ENCODE data around the gene CACUL1.
"Not testable (repeated sequence)": the region's sequence is repeated elsewhere in the genome, so short reads cannot be mapped to it uniquely, and the experiment has no call there.

Gene CACUL1

DNA sequence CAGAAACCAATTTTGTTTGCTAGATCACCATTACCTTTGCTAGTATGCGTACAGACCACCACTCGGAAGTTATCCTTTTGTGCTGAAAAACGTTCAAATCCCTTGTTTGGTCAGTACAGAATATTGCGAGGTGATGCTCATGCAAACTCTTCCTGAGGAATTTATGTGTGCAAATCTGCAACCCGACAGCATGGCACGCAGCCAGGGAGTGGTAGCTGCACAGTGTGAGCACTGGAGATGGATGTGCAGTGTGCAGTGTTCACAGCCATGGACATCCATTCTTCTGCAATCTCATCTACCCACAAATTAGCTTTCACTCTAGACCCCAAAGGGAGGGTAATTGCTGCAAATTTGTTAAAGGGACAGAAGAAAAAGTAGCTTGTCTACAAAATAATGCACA, 72.2 kb downstream of the CACUL1 start:
- DNase-seq, result no peak

GRCh38 chr10:118680197-118680596, 74.6 kb downstream of the CACUL1 start:
- no peak for DNase-seq

GRCh38 chr10:118674226-118674919, 80.4 kb downstream of the CACUL1 start:
- no peak for DNase-seq

DNA sequence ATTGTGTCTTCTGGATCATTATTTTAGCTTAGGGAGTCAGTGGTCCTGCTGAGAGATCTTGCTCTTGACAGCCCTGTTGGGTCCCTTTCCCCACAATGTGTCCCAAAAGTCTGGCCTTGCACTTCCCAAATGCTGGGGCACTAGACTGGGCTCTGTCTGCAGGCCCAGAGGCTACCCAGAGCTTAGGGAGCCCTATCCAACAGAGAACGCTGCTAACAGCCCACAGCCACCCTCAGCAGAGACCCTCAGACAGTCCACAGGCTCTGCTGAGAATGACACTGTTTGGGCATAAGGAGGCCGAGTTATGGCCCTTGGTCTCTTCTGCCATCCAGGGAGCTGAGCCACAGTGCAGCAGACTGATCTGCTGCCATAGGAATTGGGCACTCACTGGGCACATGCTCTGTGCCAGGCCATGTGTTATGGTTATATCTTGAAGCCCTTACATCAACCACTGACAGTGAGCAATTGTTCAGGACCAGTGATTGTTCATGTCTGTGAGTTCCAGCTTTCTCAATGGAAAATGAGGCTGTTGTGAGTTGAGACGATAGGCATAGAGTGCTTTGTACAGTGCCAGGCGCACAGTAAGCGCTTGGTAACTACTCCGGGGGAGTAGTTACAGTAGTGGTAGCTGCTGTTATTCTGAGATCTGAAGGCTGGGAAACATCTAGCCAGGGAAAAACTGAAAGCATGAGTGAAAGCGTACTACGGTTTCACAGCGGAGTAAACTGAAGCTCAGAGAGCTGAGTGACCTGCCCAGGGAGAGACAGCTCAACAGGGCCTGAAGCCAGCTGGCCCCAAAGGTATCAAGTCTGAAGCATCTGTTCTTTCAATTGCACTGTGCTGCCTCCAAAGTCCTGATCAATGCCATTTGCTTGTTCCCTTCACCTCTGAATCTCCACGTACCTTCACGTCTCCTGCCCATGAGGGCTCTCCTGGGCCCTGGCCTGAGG, 81.7 kb downstream of the CACUL1 start:
- DNase-seq, result no peak

DNA sequence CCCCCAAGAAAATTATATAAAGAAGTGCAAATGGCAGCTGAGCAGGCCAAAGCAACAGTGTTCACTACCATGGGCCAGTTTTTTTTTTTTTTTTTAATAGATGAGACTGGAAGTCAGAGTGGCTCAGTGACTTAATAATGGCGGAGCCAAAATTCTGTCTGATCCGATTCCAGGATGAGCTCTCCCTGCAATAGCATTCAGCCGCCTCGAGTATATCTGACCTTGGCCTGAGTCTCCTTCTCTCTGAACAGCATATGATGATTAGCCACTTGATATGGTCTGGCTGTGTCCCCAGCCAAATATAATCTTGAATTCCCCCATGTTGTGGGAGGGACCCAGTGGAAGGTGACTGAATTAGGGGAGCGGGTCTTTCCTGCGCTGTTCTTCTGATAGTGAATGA, 82.6 kb downstream of the CACUL1 start:
- DNase-seq, result no peak

GRCh38 chr10:118671221-118671620, 83.5 kb downstream of the CACUL1 start:
- DNase-seq, result not testable (repeated sequence)

- DNase-seq, result no peak
Measured at GRCh38 chr10:118670472-118671124, 84.2 kb downstream of the CACUL1 start.

GRCh38 chr10:118669835-118670234, 84.9 kb downstream of the CACUL1 start:
- DNase-seq, result no peak

DNA sequence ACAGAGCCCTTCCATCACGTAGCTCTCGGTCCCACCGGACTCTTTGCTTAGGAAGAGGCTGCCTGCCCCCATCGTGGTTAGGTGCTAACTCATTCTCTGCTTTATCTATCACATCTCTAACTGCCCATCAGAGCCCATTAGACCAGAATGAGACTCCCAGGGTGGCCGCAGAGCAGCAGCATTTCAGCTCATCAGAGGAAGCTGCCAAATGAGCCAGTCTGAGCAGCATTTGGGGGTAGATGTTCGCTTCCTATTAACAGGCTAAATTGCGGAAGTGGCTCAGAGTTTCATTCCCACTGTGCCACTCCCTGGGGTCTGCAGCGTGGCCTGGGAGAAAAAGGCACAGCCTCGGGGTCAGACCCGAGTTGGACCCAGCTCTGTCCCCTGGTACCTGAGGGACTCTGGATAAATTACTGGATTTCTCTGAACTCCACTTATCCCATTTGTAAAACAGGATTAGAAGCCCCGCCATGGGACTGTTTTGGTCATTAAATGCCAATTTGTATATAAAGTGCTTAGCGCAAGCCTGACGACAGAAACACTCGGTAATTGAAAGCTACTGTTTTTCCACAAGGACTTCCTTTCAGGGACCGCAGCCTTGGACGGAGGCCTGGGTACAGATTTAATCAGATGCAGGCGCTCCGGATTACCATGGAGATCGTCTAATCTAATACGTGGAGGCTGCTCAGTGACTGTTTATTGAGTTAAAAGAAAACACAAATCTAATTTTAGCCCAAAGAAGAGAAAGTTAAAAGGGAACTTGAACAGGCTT, 85.6 kb downstream of the CACUL1 start:
- no peak for DNase-seq

GRCh38 chr10:118668228-118668952, 86.4 kb downstream of the CACUL1 start:
- no peak for DNase-seq

GRCh38 chr10:118667732-118668131, 87.0 kb downstream of the CACUL1 start:
- no peak for DNase-seq

GRCh38 chr10:118666350-118666749, 88.4 kb downstream of the CACUL1 start:
- DNase-seq, result no peak

DNA sequence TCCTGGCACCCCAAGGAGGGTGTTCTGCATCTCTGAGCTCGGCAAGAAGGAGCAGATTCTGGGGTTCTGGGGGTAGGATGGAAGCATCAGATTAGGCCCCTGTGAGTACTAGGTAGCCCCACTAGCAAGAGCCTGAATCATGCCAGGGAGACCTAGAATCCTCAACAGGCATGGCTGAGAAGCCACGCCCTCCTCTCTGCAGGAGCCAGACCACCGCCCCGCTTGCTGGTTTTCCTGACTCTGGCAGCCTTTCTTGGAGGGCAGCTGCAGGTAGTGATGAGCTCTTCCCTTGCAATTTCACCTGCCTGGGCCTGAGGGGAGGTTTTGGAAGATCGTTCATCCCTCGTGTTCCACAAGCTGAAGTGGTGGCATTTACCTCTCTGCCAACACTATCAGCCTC, 90.4 kb downstream of the CACUL1 start:
- no peak for DNase-seq

DNA sequence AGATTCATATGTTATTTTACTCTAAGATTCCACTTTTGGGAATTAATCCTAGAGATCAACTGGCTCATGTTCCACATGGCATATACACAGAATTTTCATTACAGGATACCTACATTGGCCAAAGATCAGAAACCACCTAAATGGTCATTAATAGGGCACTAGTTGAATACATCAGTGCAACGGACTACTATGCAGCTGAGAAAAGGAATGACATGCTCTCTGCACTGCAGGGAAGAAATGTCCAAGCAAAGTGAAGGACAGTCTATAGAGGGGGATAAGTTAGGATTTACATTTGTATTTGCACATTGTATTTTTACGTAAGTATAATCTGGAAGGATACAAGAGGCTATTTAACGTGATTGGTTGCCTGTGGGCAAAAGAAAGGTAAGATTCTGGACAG, 91.6 kb downstream of the CACUL1 start:
- no peak for DNase-seq

DNA sequence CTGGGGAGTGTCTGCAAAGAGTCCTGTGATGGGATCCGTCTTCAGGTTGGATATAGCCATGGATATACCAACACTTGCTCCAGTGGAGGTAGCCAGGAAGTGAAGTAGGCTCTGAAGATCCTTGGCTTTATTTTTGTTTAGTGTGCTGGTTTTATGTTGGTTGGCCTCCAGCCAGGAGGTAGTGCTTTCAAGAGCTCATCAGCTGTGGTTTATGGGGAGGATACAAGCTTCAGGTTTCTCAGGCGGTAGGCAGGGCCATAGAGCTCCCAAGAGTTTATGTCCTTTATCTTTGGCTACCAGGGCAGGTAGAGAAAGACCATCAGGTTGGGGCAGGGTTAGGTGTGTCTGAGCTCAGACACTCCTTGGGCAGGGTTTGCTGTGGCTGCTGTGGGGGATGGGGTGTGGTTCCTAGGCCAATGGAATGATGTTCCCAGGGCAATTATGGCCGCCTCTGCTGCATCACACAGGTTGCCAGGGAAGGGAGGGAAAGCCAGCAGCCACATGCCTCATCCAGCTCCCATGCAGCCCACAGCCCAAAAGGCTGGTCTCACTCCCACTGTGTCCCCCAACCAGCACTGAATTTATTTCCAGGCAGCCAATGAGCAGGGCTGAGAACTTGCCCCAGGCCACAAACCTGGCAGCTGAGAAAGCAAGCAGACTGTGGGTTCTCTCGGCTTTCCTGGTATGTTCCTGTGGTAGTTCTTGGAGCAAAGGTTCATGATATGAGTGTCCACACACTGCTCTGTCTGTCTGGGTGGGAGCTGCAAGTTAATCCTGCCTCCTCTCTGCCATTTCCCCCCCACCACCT, 92.3 kb downstream of the CACUL1 start:
- DNase-seq, result peak; percentile 32

DNA sequence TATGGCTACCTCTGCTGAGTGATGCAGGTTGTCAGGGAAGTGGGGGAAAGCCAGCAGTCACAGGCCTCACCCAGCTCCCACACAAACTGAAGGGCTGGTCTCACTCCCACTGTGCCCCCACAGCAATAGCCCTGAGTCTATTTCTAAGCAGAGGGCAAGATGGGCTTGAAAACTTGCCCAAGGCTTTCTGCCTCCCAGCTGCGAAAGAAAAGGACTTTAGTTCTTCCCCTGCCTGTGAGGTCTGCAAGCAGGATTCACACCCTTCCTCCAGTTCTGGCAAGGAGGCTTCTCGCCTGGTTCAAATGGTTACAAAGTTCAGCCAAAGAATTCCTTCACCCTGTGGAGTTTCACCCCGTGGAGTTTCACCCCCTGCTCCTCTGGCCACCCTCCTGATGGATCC, 96.0 kb downstream of the CACUL1 start:
- DNase-seq, result no peak

DNA sequence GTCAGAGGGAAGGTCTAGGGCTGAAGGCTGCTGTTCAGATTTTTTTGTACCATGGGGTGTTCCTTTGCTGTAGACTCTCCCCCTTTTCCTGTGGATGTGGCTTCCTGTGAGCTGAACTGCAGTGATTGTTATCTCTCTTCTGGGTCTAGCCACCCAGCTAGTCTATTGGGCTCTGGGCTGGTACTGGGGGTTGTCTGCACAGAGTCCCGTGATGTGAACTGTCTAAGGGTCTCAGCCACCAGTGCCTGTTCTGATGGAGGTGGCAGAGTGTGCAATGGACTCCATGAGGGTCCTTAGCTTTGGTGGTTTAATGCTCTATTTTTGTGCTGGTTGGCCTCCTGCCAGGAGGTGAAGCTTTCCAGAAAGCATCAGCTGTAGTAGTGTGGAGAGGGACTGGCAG, 96.6 kb downstream of the CACUL1 start:
- DNase-seq, result not testable (repeated sequence)

DNA sequence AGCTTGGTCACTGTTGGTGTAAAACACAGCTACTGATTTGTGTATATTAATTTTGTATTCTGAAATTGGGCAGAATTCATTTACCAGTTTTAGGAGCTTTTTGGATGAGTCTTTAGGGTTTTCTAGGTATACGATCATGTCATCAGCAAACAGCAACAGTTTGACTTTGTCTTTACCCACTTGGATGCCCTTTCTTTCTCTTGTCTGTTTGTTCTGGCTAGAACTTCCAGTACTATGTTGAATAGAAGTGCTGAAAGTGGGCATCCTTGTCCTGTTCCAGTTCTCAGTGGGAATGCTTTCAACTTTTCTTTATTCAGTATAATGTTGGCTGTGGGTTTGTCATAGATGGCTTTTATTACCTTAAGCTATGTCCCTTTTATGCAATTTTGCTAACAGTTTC, 109.5 kb downstream of the CACUL1 start:
- DNase-seq, result not testable (repeated sequence)

- no peak for DNase-seq
Measured at GRCh38 chr10:118642228-118642627, 112.5 kb downstream of the CACUL1 start.

DNA sequence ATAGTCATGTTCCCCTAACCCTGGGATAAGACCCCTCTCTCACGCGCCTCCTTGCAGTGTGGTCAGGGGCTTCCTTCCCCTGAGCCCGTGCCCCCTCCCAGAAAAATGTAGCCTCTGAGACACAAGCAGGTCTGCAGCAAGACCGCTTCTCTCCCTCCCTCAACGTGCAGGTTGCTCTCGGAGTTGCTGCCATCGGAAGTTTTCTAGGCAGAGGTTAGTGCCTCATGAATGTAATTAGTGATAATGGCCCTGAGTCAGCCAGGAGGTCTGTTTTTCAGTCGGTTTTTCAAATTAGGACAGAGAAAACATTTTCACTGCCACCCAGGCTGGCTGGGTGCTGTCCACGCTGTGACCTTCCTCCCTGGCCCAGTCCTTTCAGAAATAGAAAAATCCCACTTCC, 116.1 kb downstream of the CACUL1 start:
- DNase-seq, result no peak

- DNase-seq, result no peak
Measured at GRCh38 chr10:118635674-118636402, 118.9 kb downstream of the CACUL1 start.
